NT2/D1 (cell line): ENCODE measurements around the gene CEACAM6.
A peak's percentile ranks its signal among the peaks of the same experiment; 100 is the strongest.

Experiments used
- DNase-seq: peaks from one replicate; pipeline ENCODE4 v3.0.0-alpha.2; 2011; ENCODE audit warnings: low read depth, low spot score
- H3K27me3 ChIP-seq: 2 replicates; pipeline ENCODE4 v1.6.0; 2011; ENCODE audit warnings: mild to moderate bottlenecking; ENCODE audit not compliant: insufficient read length, insufficient read depth
- H3K36me3 ChIP-seq: 2 replicates; pipeline ENCODE4 v1.6.1; 2011; ENCODE audit warnings: mild to moderate bottlenecking, low read length, mixed read lengths; ENCODE audit not compliant: insufficient read depth, insufficient read length
- H3K4me1 ChIP-seq: 2 replicates; pipeline ENCODE4 v1.5.1; 2011; ENCODE audit not compliant: insufficient read depth, insufficient read length
- H3K4me3 ChIP-seq: 2 replicates; pipeline ENCODE4 v1.5.1; 2011; ENCODE audit warnings: low read depth; ENCODE audit not compliant: insufficient read length
- H3K9ac ChIP-seq: 2 replicates; pipeline ENCODE4 v1.6.0; 2011; ENCODE audit warnings: low read depth; ENCODE audit not compliant: insufficient read length
- H3K9me3 ChIP-seq: 2 replicates; pipeline ENCODE4 v1.5.1; 2011; ENCODE audit warnings: mild to moderate bottlenecking, low read length; ENCODE audit not compliant: insufficient read depth
- SUZ12 ChIP-seq: IDR thresholded peaks from 2 replicates; pipeline ENCODE4 v1.6.1; 2011; ENCODE audit not compliant: insufficient read length, insufficient read depth; ENCODE audit errors: extremely low read depth
- YY1 ChIP-seq: IDR thresholded peaks from 2 replicates; pipeline ENCODE4 v1.6.1; 2011; ENCODE audit not compliant: insufficient read length, insufficient read depth
- ZNF274 ChIP-seq: IDR thresholded peaks from 2 replicates; pipeline ENCODE4 v1.6.1; 2011; ENCODE audit warnings: mild to moderate bottlenecking, low read depth, low read length

CEACAM6 gene

DNA sequence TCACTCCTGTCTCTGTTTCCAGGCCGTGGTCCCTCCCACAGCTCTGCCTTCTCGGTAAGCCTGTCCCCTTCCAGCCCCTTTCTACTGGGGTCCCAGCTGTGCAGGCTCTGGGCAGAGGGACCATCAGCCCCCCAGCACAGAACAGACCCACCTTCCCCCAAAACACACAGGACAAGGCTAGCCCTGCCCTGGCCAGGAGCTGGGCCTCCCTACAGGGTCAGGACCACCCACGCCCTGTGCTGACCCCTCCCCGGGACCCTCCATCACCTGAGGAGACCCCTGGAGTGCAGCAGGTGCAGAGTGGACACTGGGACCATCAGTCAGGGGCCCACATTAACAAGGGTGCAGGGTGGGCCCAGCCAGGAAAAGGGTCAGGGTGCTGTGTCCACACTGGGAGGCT lies 55.0 kb downstream of the CEACAM6 start:
- Histone ChIP-seq H3K36me3 (no peaks in the 10 kb centered on the region), H3K27me3 (peaks cover 15% of the 10 kb centered on the region), H3K4me1 (no peaks in the 10 kb centered on the region), H3K4me3 (no peak overlapping the region), H3K9ac (no peak overlapping the region), H3K9me3 (no peaks in the 10 kb centered on the region)
- no peak for DNase-seq
- no peak for TF ChIP-seq YY1
- no peak for TF ChIP-seq SUZ12
- TF ChIP-seq ZNF274, result no peak

DNA sequence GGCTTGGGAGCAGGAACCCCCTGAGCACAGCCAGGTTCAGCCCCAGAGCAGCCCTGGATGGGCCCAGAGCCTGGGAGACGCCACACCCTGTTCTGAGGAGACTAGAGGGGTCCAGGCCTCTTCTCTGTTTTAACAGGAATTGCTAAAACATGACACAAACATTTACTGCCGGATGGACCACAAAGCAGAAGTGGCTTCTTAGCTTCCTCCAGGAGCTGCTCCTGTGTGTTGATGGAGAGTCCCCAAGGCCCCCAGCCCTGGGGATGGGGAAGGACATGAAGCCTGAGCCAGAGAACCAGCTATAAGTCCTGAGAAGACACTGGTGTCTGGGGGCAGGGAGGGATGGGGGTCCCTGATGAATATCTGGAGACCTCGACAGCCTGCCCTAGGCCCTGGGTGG lies 55.7 kb downstream of the CEACAM6 start:
- Histone ChIP-seq H3K27me3 (peaks cover 15% of the 10 kb centered on the region), H3K9ac (no peak overlapping the region), H3K4me1 (no peaks in the 10 kb centered on the region), H3K4me3 (no peak overlapping the region), H3K36me3 (no peaks in the 10 kb centered on the region), H3K9me3 (no peaks in the 10 kb centered on the region)
- TF ChIP-seq SUZ12 (no peak), YY1 (no peak), ZNF274 (no peak)
- DNase-seq, result no peak

DNA sequence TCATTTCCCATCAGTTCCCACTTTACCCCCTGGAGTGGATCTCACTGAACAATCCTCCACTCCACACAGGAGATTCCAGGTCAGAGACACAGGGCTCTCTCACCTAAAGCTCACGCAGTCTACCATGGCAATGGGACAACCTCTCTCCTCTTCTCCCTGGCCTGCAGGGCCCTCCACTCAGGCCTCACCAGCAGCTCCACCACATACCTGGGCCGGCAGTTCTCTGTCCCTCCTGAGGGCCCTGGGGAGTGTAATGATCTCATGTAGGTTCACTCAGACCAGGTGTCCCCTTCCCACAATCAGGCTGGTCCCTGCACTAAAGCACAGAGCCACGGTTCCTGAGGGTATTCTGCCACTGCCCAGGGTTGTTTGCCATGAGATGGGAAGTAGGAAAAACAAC lies 56.7 kb downstream of the CEACAM6 start:
- no peaks in the 10 kb centered on the region for H3K4me1 ChIP-seq
- H3K4me3 ChIP-seq, result no peak overlapping the region
- H3K9ac ChIP-seq, result no peak overlapping the region
- no peak for TF ChIP-seq YY1
- no peak for TF ChIP-seq ZNF274
- no peak for TF ChIP-seq SUZ12
- H3K27me3 ChIP-seq, result peaks cover 15% of the 10 kb centered on the region
- DNase-seq, result no peak
- no peaks in the 10 kb centered on the region for H3K9me3 ChIP-seq
- H3K36me3 ChIP-seq, result no peaks in the 10 kb centered on the region

DNA sequence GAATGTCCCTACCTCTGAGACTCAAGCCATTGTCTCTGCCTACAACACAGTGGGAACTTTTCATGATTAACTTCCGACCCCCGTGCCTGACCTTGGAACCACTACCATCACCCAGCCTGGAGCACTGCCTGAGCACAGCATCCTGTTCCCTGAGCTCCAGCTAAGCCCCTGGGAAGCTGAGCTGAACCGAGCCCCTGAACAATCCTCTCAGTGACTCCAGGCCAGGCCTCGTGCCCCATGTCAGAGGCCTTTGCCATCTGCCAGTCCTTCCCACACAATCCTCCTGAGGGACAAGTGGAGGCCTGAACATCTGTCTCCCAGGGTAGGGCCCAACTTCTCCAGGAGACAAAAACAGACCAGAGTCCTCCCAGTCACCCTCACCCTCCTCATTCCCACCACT lies 58.6 kb downstream of the CEACAM6 start:
- Histone ChIP-seq H3K36me3 (no peaks in the 10 kb centered on the region), H3K27me3 (peaks cover 15% of the 10 kb centered on the region), H3K4me3 (no peak overlapping the region), H3K4me1 (no peaks in the 10 kb centered on the region), H3K9me3 (no peaks in the 10 kb centered on the region), H3K9ac (no peak overlapping the region)
- no peak for DNase-seq
- TF ChIP-seq SUZ12 (no peak), YY1 (no peak), ZNF274 (no peak)

DNA sequence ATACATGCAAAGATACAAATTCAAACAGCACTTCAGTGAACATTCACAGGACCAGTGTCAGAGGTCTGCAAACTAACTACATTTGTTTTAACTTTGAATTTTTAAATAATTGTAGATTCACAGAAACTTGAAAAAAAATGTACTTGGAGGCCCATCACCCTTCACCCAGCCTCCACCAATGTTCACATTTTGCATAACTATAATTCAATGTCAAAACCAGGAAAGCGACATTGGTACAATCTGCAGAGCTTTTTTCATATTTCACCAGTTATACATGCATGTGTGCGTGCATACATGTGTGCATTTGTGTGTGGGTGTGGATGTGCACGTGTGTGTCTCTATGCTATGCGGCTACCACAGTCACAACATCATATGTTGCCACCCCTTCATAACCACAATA lies 60.0 kb downstream of the CEACAM6 start:
- H3K9me3 ChIP-seq, result no peaks in the 10 kb centered on the region
- H3K4me1 ChIP-seq, result no peaks in the 10 kb centered on the region
- H3K36me3 ChIP-seq, result no peaks in the 10 kb centered on the region
- H3K4me3 ChIP-seq, result no peak overlapping the region
- peaks cover 15% of the 10 kb centered on the region for H3K27me3 ChIP-seq
- no peak overlapping the region for H3K9ac ChIP-seq
- TF ChIP-seq SUZ12 (no peak), YY1 (no peak), ZNF274 (no peak)
- DNase-seq, result no peak

DNA sequence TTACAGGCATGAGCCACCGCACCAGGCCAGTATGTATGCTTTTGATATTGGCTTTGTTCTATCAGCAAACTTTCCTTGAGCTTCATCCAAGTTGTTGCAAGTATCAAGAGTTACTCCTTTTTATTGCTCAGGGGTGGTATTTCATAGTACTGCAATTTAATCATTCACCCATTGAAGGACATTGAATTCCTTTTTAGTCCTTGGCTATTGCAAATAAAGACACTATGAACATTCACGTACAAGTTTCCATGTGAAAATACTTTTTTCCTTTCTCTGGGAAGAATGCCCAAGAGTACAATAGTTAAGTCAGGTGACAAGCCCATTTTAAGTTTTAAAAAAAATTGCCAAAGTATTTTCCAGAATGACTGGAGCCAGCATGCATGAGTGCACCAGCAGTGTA lies 61.4 kb downstream of the CEACAM6 start:
- no peaks in the 10 kb centered on the region for H3K4me1 ChIP-seq
- DNase-seq, result no peak
- peaks cover 19% of the 10 kb centered on the region for H3K27me3 ChIP-seq
- H3K9ac ChIP-seq, result no peak overlapping the region
- TF ChIP-seq SUZ12 (no peak), YY1 (no peak), ZNF274 (no peak)
- no peaks in the 10 kb centered on the region for H3K9me3 ChIP-seq
- no peak overlapping the region for H3K4me3 ChIP-seq
- H3K36me3 ChIP-seq, result no peaks in the 10 kb centered on the region

DNA sequence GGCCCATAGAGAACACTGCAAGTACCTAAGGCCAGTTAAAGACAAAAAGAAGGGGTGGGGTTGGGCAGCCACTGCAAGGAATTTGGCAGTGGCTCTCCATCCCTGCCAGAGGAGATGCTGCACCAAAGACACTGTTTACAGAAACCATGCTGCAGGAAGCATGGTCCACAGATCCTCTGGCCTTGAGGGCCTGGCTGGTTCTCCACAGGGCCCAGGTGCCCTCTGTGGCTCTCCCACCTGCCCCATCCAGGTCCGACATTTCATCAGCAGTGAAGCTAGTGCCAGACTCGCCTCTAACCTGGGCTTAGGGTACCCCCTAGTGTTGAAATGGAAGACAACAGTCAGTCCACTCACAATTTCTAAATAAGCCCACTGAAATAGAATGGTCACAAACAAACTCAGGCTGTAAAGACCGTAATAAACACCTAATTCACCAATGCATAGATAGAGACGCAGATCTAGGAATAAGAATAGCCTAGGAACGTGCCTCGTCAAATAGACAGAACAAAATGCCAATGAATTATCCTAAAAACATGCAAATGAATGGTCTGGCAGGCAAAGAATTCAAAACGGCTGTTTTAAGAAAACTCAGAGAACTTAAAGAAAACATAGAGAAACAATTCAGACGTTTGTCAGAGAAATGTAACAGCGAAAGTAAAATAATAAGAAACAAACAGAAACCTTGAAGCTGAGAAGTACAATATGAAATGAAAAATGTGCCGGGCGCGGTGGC lies 65.8 kb downstream of the CEACAM6 start:
- no peaks in the 10 kb centered on the region for H3K9me3 ChIP-seq
- peak; percentile 16 for DNase-seq
- peaks cover 4% of the 10 kb centered on the region for H3K27me3 ChIP-seq

More for the DNA sequence above, 65.8 kb downstream of the CEACAM6 start:
- no peak overlapping the region for H3K9ac ChIP-seq
- TF ChIP-seq SUZ12 (no peak), ZNF274 (no peak), YY1 (no peak)
- no peaks in the 10 kb centered on the region for H3K36me3 ChIP-seq
- no peaks in the 10 kb centered on the region for H3K4me1 ChIP-seq
- no peak overlapping the region for H3K4me3 ChIP-seq
